ENCODE results near the gene CD200. TPM values are rescaled to one million over a fixed set of nuclear protein-coding genes. Genes with fewer than 3 reads are reported as not detected.

Gene CD200
- total and polyA plus RNA-seq, 12 donors = 1.3 to 20.7 (median 3.3) TPM; not detected in 1

GRCh38 chr3:112297714-112298113 is 35.2 kb upstream of the CD200 start:
- Histone ChIP-seq H3K36me3 (replicated peaks in 1 of 2) (no peaks in the 10 kb centered on the region), H3K4me3 (no peak overlapping the region), H3K27ac (no peak overlapping the region), H3K27me3 (no peaks in the 10 kb centered on the region), H3K9me3 (replicated peaks in 1 of 3) (no peaks in the 10 kb centered on the region), H3K4me1 (replicated peaks in 1 of 2) (no peaks in the 10 kb centered on the region)
- DNase-seq = no peak
- intact Hi-C loops (cut with DNase I) = loop anchor here in 1 of 2 donors (10.0 kb wide), 1 partner anchor 227 kb away; no protein-coding TSS in a partner anchor
- TF ChIP-seq, protein P1, sequence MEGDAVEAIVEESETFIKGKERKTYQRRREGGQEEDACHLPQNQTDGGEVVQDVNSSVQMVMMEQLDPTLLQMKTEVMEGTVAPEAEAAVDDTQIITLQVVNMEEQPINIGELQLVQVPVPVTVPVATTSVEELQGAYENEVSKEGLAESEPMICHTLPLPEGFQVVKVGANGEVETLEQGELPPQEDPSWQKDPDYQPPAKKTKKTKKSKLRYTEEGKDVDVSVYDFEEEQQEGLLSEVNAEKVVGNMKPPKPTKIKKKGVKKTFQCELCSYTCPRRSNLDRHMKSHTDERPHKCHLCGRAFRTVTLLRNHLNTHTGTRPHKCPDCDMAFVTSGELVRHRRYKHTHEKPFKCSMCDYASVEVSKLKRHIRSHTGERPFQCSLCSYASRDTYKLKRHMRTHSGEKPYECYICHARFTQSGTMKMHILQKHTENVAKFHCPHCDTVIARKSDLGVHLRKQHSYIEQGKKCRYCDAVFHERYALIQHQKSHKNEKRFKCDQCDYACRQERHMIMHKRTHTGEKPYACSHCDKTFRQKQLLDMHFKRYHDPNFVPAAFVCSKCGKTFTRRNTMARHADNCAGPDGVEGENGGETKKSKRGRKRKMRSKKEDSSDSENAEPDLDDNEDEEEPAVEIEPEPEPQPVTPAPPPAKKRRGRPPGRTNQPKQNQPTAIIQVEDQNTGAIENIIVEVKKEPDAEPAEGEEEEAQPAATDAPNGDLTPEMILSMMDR (IDR thresholded peaks at IDR 0.05) = no peak
- TF ChIP-seq POLR2A (IDR thresholded peaks at IDR 0.05) = no peak

- H3K27me3 ChIP-seq = no peaks in the 10 kb centered on the region
- DNase-seq = no peak
- H3K27ac ChIP-seq = no peak overlapping the region
- intact Hi-C loops (cut with DNase I) = loop anchor here in 1 of 2 donors (10.0 kb wide), 1 partner anchor 226 kb away; no protein-coding TSS in a partner anchor
- H3K36me3 ChIP-seq (replicated peaks in 1 of 2) = no peaks in the 10 kb centered on the region
- no peak overlapping the region for H3K4me3 ChIP-seq
- TF ChIP-seq POLR2A (IDR thresholded peaks at IDR 0.05) = no peak
- TF ChIP-seq, protein P1 (IDR thresholded peaks at IDR 0.05) = no peak
- H3K9me3 ChIP-seq (replicated peaks in 1 of 3) = no peaks in the 10 kb centered on the region
- H3K4me1 ChIP-seq (replicated peaks in 1 of 2) = peaks cover 0 to 9% of the 10 kb centered on the region in 2 donors
These were observed 34.2 kb upstream of the CD200 start for GRCh38 chr3:112298781-112299180.

DNA sequence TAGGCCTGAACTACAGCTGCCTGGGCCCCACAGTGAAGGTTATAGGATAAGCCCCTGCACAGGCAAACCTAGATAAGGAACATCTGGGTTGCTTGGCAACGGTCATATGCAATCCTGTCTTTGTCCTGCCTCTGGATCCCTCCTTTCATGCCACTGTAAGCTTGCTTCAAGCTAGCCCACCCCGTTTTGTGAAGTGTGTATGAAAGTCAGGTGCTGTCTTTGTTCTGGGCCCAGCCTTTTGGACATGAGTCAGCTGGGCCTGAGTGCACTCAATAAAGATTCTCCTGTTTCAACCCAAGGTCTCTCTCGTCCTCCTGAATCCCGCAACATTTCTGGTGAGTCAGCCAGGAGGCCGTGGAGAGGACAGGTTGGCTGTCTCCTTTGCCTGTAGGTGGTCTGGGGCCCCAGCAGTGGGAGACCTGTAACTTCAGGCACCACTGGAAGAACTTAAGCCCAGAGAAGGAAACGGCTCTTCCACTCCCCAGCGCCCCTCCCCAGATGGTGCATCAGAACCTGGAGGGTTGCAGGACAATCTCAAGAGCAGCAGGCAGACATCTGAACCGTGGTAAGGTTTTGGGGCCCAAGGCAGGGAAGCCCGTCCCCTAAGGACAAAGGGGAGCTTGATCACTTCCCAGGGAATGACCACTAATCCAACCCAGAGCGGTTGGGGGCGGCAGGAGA is 30.7 kb upstream of the CD200 start:
- intact Hi-C loops (cut with DNase I) = loop anchor here in 1 of 2 donors (10.0 kb wide), 1 partner anchor 223 kb away; no protein-coding TSS in a partner anchor
- peak overlapping the region in 2 of 4 donors; percentile 10 to 80 for H3K4me3 ChIP-seq

More for the DNA sequence above, 30.7 kb upstream of the CD200 start:
- no peak for DNase-seq
- no peak for TF ChIP-seq POLR2A (IDR thresholded peaks at IDR 0.05)
- TF ChIP-seq, protein P1 (IDR thresholded peaks at IDR 0.05) = no peak
- no peak overlapping the region for H3K27ac ChIP-seq
- no peaks in the 10 kb centered on the region for H3K36me3 ChIP-seq (replicated peaks in 1 of 2)
- H3K4me1 ChIP-seq (replicated peaks in 1 of 2) = peaks cover 0 to 9% of the 10 kb centered on the region in 2 donors
- WGBS, 4 donors = 54 to 73% (median 60%) methylated on average over 7 to 11 of the region's 11 CpGs
- H3K27me3 ChIP-seq = no peaks in the 10 kb centered on the region
- no peaks in the 10 kb centered on the region for H3K9me3 ChIP-seq (replicated peaks in 1 of 3)

All from adrenal gland (tissue), 12 donors.